SK-N-SH (cell line): ENCODE results near the gene MARK3. TPM values are rescaled to one million over a fixed set of nuclear protein-coding genes. Genes with fewer than 3 reads are reported as not detected.
A peak's percentile ranks its signal among the peaks of the same experiment; 100 is the strongest.

Source experiments
- CTCF ChIA-PET: fragments of 300-600, 350-600 bp; formaldehyde crosslinking; extraction: SDS; loops from one replicate; lab custom pipeline; 2021; lab: Yijun Ruan, JAX
- POLR2A ChIA-PET: fragments of 350-600 bp; sonication (Branson Sonifier 250); formaldehyde crosslinking; extraction: SDS; loops from one replicate; lab custom pipeline; 2020; ENCODE audit warnings: antibody characterized with exemption, inconsistent platforms; lab: Yijun Ruan, JAX
- DNase-seq: peaks from one replicate; pipeline ENCODE4 v3.0.0; 2012
- H2AFZ ChIP-seq: fragments of 200-600 bp; sonication (generic); 2 replicates; pipeline ENCODE4 v1.8.1; 2016; ENCODE audit warnings: antibody characterized with exemption, mild to moderate bottlenecking, low read depth
- H3F3A ChIP-seq: fragments of 200-600 bp; sonication (generic); replicated peaks from 2 replicates; pipeline ENCODE3; 2016; ENCODE audit warnings: antibody characterized with exemption, mild to moderate bottlenecking; ENCODE audit not compliant: insufficient read depth
- H3K27ac ChIP-seq, 2 experiments: fragments of 200-500 bp in 1 of 2; fragments of 200-600 bp in 1 of 2; sonication (Bioruptor generic) in 1 of 2; sonication (generic), shearing (Covaris generic) in 1 of 2; 2 replicates each; pipeline versions ENCODE4 v1.5.1 to v1.6.1; 2014 to 2016; ENCODE audit warnings: low read depth in 2 of 2, inconsistent platforms in 1 of 2, low read length in 1 of 2, mild to moderate bottlenecking in 1 of 2, mixed read lengths in 1 of 2
- H3K27me3 ChIP-seq: fragments of 200-600 bp; sonication (generic), shearing (Covaris generic); 2 replicates; pipeline ENCODE4 v1.6.1; 2016; ENCODE audit warnings: mixed run types; ENCODE audit not compliant: insufficient read depth
- H3K36me3 ChIP-seq, 2 experiments: fragments of 200-500 bp in 1 of 2; fragments of 200-600 bp in 1 of 2; sonication (Bioruptor generic) in 1 of 2; sonication (generic) in 1 of 2; replicated peaks in 1 of 2; 2 replicates each; pipeline versions ENCODE3 to v1.5.1; 2014 to 2016; ENCODE audit warnings: low read length in 1 of 2, mild to moderate bottlenecking in 1 of 2; ENCODE audit not compliant: insufficient read depth in 2 of 2, control insufficient read depth in 1 of 2
- H3K4me1 ChIP-seq, 2 experiments: fragments of 200-500 bp in 1 of 2; fragments of 200-600 bp in 1 of 2; sonication (Bioruptor generic) in 1 of 2; sonication (generic), shearing (Covaris generic) in 1 of 2; 2 replicates each; pipeline versions ENCODE4 v1.5.1 to v1.6.1; 2014 to 2016; ENCODE audit warnings: low read depth in 1 of 2, low read length in 1 of 2, mixed run types in 1 of 2; ENCODE audit not compliant: insufficient read depth in 2 of 2, control insufficient read depth in 1 of 2
- H3K4me2 ChIP-seq: fragments of 200-600 bp; sonication (generic), shearing (Covaris generic); 2 replicates; pipeline ENCODE4 v1.6.1; 2017; ENCODE audit warnings: mixed run types
- H3K4me3 ChIP-seq, 2 experiments: fragments of 200-500 bp in 1 of 2; fragments of 200-600 bp in 1 of 2; sonication (Bioruptor generic) in 1 of 2; sonication (generic), shearing (Covaris generic) in 1 of 2; 2 replicates each; pipeline versions ENCODE4 v1.5.1 to v1.8.1; 2014 to 2016; ENCODE audit warnings: low read depth in 2 of 2, inconsistent platforms in 1 of 2, low read length in 1 of 2, mild to moderate bottlenecking in 1 of 2, mixed read lengths in 1 of 2, moderate library complexity in 1 of 2
- H3K79me2 ChIP-seq: fragments of 200-600 bp; sonication (generic); 2 replicates; pipeline ENCODE4 v1.8.1; 2017; ENCODE audit warnings: mild to moderate bottlenecking; ENCODE audit not compliant: insufficient read depth
- H3K9ac ChIP-seq: fragments of 200-600 bp; sonication (generic); 2 replicates; pipeline ENCODE4 v1.6.1; 2017; ENCODE audit warnings: mixed run types
- H3K9me2 ChIP-seq: fragments of 200-600 bp; sonication (generic); 2 replicates; pipeline ENCODE4 v1.6.1; 2017; ENCODE audit warnings: mixed run types
- H3K9me3 ChIP-seq: fragments of 200-600 bp; sonication (generic); 2 replicates; pipeline ENCODE4 v1.6.1; 2017; ENCODE audit warnings: mixed run types, mild to moderate bottlenecking, moderate library complexity
- H4K20me1 ChIP-seq: fragments of 200-600 bp; sonication (generic); 2 replicates; pipeline ENCODE4 v1.6.1; 2017; ENCODE audit warnings: mild to moderate bottlenecking, mixed run types; ENCODE audit not compliant: insufficient read depth
- CHD2 ChIP-seq: fragments of 150-350 bp; IDR thresholded peaks from 2 replicates; pipeline ENCODE4 v1.6.1; 2018; ENCODE audit warnings: low read length; ENCODE audit not compliant: partially characterized antibody
- EZH2phosphoT487 ChIP-seq: fragments of 200-600 bp; sonication (generic); IDR thresholded peaks from 2 replicates; pipeline ENCODE4 v1.6.1; 2017; ENCODE audit warnings: low read depth, mixed run types, mild to moderate bottlenecking, antibody characterized with exemption, moderate library complexity, borderline replicate concordance
- FOSL2 ChIP-seq: IDR thresholded peaks from 2 replicates; pipeline ENCODE4 v1.4.0; 2012; ENCODE audit warnings: low read depth, mild to moderate bottlenecking, moderate library complexity, borderline replicate concordance
- FOXJ3 ChIP-seq: sonication (generic); formaldehyde crosslinking; IDR thresholded peaks from 2 replicates; pipeline ENCODE4 v1.5.1; 2020; ENCODE audit warnings: mild to moderate bottlenecking, missing genetic modification reagents
- FOXM1 ChIP-seq: IDR thresholded peaks from 2 replicates; pipeline ENCODE4 v1.4.0; 2012; ENCODE audit warnings: low read depth, mild to moderate bottlenecking
- GATA2 ChIP-seq: sonication (generic); formaldehyde crosslinking; IDR thresholded peaks from 2 replicates; pipeline ENCODE4 v1.5.0; 2020; ENCODE audit warnings: mild to moderate bottlenecking, missing genetic modification reagents
- MAX ChIP-seq: IDR thresholded peaks from 2 replicates; pipeline ENCODE4 v1.4.0; 2012; ENCODE audit warnings: low read depth
- MXI1 ChIP-seq: IDR thresholded peaks from 2 replicates; pipeline ENCODE4 v1.6.1; 2012; ENCODE audit warnings: mild to moderate bottlenecking, low read depth, low read length, improper control_type of control experiment
- NFIC ChIP-seq: IDR thresholded peaks from 2 replicates; pipeline ENCODE4 v1.4.0; 2012; ENCODE audit warnings: borderline replicate concordance
- POLR2AphosphoS5 ChIP-seq: IDR thresholded peaks from 2 replicates; pipeline ENCODE4 v1.6.1; 2012; ENCODE audit warnings: low read depth, low read length
- RCOR1 ChIP-seq: fragments of 150-350 bp; IDR thresholded peaks from 2 replicates; pipeline ENCODE4 v1.6.1; 2017; ENCODE audit warnings: antibody characterized with exemption, low read length
- SIN3A ChIP-seq: IDR thresholded peaks from 2 replicates; pipeline ENCODE4 v1.6.1; 2012; ENCODE audit warnings: low read depth, mild to moderate bottlenecking, low read length, moderate library complexity, borderline replicate concordance
- SMC3 ChIP-seq: IDR thresholded peaks from 2 replicates; pipeline ENCODE4 v1.6.1; 2012; ENCODE audit warnings: low read depth, low read length, improper control_type of control experiment
- TCF12 ChIP-seq: IDR thresholded peaks from 2 replicates; pipeline ENCODE4 v1.4.0; 2012
- USF1 ChIP-seq: IDR thresholded peaks from 2 replicates; pipeline ENCODE4 v1.4.0; 2012; ENCODE audit warnings: low read depth, borderline replicate concordance
- ZBTB33 ChIP-seq: IDR thresholded peaks from 2 replicates; pipeline ENCODE4 v1.4.0; 2012; ENCODE audit warnings: low read depth, borderline replicate concordance
- WGBS: methylation state at CpG from one replicate; pipeline ENCODE4 v1.1.6; 2017; ENCODE audit warnings: low lambda C conversion rate; 5-methylcytosine and 5-hydroxymethylcytosine counted together
- polyA plus RNA-seq, 3 experiments: library from polyadenylated mRNA; depleted of rRNA; stranded (reverse); fragments of >200 nt; gene quantifications; 2 replicates each; pipeline ENCODE4 v1.2.3, GENCODE V29; 2012

MARK3 gene
- polyA plus RNA-seq, 1 of the 3 experiments (the other 2 are of a cell fraction) = 73.4 TPM

GRCh38 chr14:103541709-103542604 lies 156.7 kb downstream of the MARK3 start:
- CTCF ChIA-PET = interaction anchor here (1.7 to 6.5 kb wide), 3 partner anchors 15 to 42 kb away, joined by 6 to 72 read pairs (median 15); partner anchors contain the start of gene CKB
- Histone ChIP-seq H2AFZ (no peak overlapping the region), H3K9ac (peak overlapping the region; percentile 60; the same call in 1 of the 2 replicates)

More at GRCh38 chr14:103541709-103542604, 156.7 kb downstream of the MARK3 start:
- Histone ChIP-seq H3K4me1 (peaks cover 16 to 47% of the 10 kb centered on the region in 2 experiments; a peak in 3 of 4 replicates), H4K20me1 (peaks cover 10% of the 10 kb centered on the region), H3K4me2 (peak overlapping the region; percentile 78; the same call in 1 of the 2 replicates), H3K36me3 (no peaks in the 10 kb centered on the region), H3F3A (peaks cover 13% of the 10 kb centered on the region), H3K9me3 (no peaks in the 10 kb centered on the region), H3K79me2 (no peaks in the 10 kb centered on the region), H3K27ac (peak overlapping the region in 1 of 2 experiments; percentile 85; a peak in 3 of 4 replicates), H3K27me3 (no peaks in the 10 kb centered on the region), H3K4me3 (no peak overlapping the region), H3K9me2 (no peaks in the 10 kb centered on the region)
- TF ChIP-seq MAX = no peak
- no peak for TF ChIP-seq FOXJ3 (CRISPR knock-in tag)
- no peak for TF ChIP-seq ZBTB33
- TF ChIP-seq RCOR1 = no peak
- no peak for TF ChIP-seq FOXM1
- TF ChIP-seq TCF12 = no peak
- no peak for TF ChIP-seq NFIC
- TF ChIP-seq SIN3A = no peak
- TF ChIP-seq MXI1 = no peak
- no peak for TF ChIP-seq USF1
- no peak for TF ChIP-seq EZH2phosphoT487
- no peak for TF ChIP-seq FOSL2
- no peak for TF ChIP-seq SMC3
- no peak for TF ChIP-seq GATA2 (CRISPR knock-in tag)
- no peak for TF ChIP-seq POLR2AphosphoS5
- TF ChIP-seq CHD2 = no peak
- DNase-seq = no peak
- POLR2A ChIA-PET = interaction anchor here (3.9 kb wide), 1 partner anchor 20 kb away, joined by 19 read pairs; the partner anchor contains the start of gene CKB
- 89% methylated on average over 17 of the region's 33 CpGs for WGBS
